ENCODE data around the gene SUN2. TPM values are rescaled to one million over a fixed set of nuclear protein-coding genes. Genes with fewer than 3 reads are reported as not detected.

The SUN2 gene
- total and polyA plus RNA-seq, 2 donors (not counting 1 experiment from before 2014, with no cell fraction given): 27.4 to 76.6 TPM

- Histone ChIP-seq H2AFZ (ENCODE audit: low read length) (no peak overlapping the region), H3K36me3 (ENCODE audit: control insufficient read depth, insufficient read depth, low read length) (no peaks in the 10 kb centered on the region), H3K9ac (ENCODE audit: insufficient read depth, low read length) (no peak overlapping the region), H3K9me3 (ENCODE audit: control insufficient read depth, insufficient read depth, low read depth, low read length) (no peaks in the 10 kb centered on the region), H3K4me3 (replicated peaks in 1 of 4; ENCODE audit: control extremely low read depth in 1 of 4, insufficient read depth in 1 of 4, low read depth in 3 of 4, low read length in 4 of 4) (no peak overlapping the region), H3K4me2 (ENCODE audit: extremely low read depth, insufficient read depth, low read length) (no peak overlapping the region), H3K79me2 (ENCODE audit: control insufficient read depth, insufficient read depth, low read length) (no peaks in the 10 kb centered on the region), H3K4me1 (ENCODE audit: control insufficient read depth, extremely low read depth, insufficient read depth, low read length) (peaks cover 4% of the 10 kb centered on the region), H3K27me3 (ENCODE audit: control insufficient read depth, insufficient read depth, low read length) (no peaks in the 10 kb centered on the region), H3K27ac (ENCODE audit: insufficient read depth, low read length) (no peak overlapping the region), H4K20me1 (ENCODE audit: control insufficient read depth, extremely low read depth, insufficient read depth, low read length) (no peaks in the 10 kb centered on the region)
- no peak for DNase-seq (ENCODE audit: low read depth in 2 of 2)
- no peak for TF ChIP-seq EZH2 (IDR thresholded peaks at IDR 0.05; ENCODE audit: low read length, missing control alignments)
- no peak for TF ChIP-seq CTCF (conservative IDR thresholded peaks at IDR 0.05 in 1 of 2, IDR thresholded peaks at IDR 0.05 in 1 of 2; ENCODE audit: low read depth in 1 of 2, low read length in 2 of 2)
Observed at GRCh38 chr22:38761202-38762162, 5.7 kb upstream of the SUN2 start.

- Histone ChIP-seq H3K4me1 (ENCODE audit: control insufficient read depth, extremely low read depth, insufficient read depth, low read length) (peaks cover 4% of the 10 kb centered on the region), H3K9me3 (ENCODE audit: control insufficient read depth, insufficient read depth, low read depth, low read length) (no peaks in the 10 kb centered on the region), H3K36me3 (ENCODE audit: control insufficient read depth, insufficient read depth, low read length) (no peaks in the 10 kb centered on the region), H2AFZ (ENCODE audit: low read length) (no peak overlapping the region), H3K9ac (ENCODE audit: insufficient read depth, low read length) (no peak overlapping the region), H3K27ac (ENCODE audit: insufficient read depth, low read length) (no peak overlapping the region), H4K20me1 (ENCODE audit: control insufficient read depth, extremely low read depth, insufficient read depth, low read length) (no peaks in the 10 kb centered on the region), H3K4me2 (ENCODE audit: extremely low read depth, insufficient read depth, low read length) (no peak overlapping the region), H3K4me3 (replicated peaks in 1 of 4; ENCODE audit: control extremely low read depth in 1 of 4, insufficient read depth in 1 of 4, low read depth in 3 of 4, low read length in 4 of 4) (no peak overlapping the region), H3K27me3 (ENCODE audit: control insufficient read depth, insufficient read depth, low read length) (no peaks in the 10 kb centered on the region), H3K79me2 (ENCODE audit: control insufficient read depth, insufficient read depth, low read length) (no peaks in the 10 kb centered on the region)
- peak; percentile 12 to 32 for DNase-seq (ENCODE audit: low read depth in 2 of 2)
- TF ChIP-seq EZH2 (IDR thresholded peaks at IDR 0.05; ENCODE audit: low read length, missing control alignments) (no peak), CTCF (conservative IDR thresholded peaks at IDR 0.05 in 1 of 2, IDR thresholded peaks at IDR 0.05 in 1 of 2; ENCODE audit: low read depth in 1 of 2, low read length in 2 of 2) (no peak)
Observed at GRCh38 chr22:38760477-38761201, 4.8 kb upstream of the SUN2 start.

GRCh38 chr22:38759005-38759404, 3.2 kb upstream of the SUN2 start:
- no peak for TF ChIP-seq EZH2 (IDR thresholded peaks at IDR 0.05; ENCODE audit: low read length, missing control alignments)
- no peak for TF ChIP-seq CTCF (conservative IDR thresholded peaks at IDR 0.05 in 1 of 2, IDR thresholded peaks at IDR 0.05 in 1 of 2; ENCODE audit: low read depth in 1 of 2, low read length in 2 of 2)
- Histone ChIP-seq H3K9me3 (ENCODE audit: control insufficient read depth, insufficient read depth, low read depth, low read length) (no peaks in the 10 kb centered on the region), H3K4me1 (ENCODE audit: control insufficient read depth, extremely low read depth, insufficient read depth, low read length) (peaks cover 7% of the 10 kb centered on the region), H4K20me1 (ENCODE audit: control insufficient read depth, extremely low read depth, insufficient read depth, low read length) (no peaks in the 10 kb centered on the region), H3K9ac (ENCODE audit: insufficient read depth, low read length) (no peak overlapping the region), H3K36me3 (ENCODE audit: control insufficient read depth, insufficient read depth, low read length) (no peaks in the 10 kb centered on the region), H3K27ac (ENCODE audit: insufficient read depth, low read length) (no peak overlapping the region), H3K27me3 (ENCODE audit: control insufficient read depth, insufficient read depth, low read length) (no peaks in the 10 kb centered on the region), H3K4me3 (replicated peaks in 1 of 4; ENCODE audit: control extremely low read depth in 1 of 4, insufficient read depth in 1 of 4, low read depth in 3 of 4, low read length in 4 of 4) (no peak overlapping the region), H3K79me2 (ENCODE audit: control insufficient read depth, insufficient read depth, low read length) (peaks cover 6% of the 10 kb centered on the region), H3K4me2 (ENCODE audit: extremely low read depth, insufficient read depth, low read length) (no peak overlapping the region), H2AFZ (ENCODE audit: low read length) (no peak overlapping the region)
- no peak for DNase-seq (ENCODE audit: low read depth in 2 of 2)

All from fibroblast of lung (primary cell).